Psoas muscle (tissue), 8 donors: ENCODE measurements around the gene LRRC4B. TPM values are rescaled to one million over a fixed set of nuclear protein-coding genes. Genes with fewer than 3 reads are reported as not detected.

Experiments
- ATAC-seq, 4 donors: fragments of 200-7000 bp; cut with Tn5 transposase; one replicate each; pipeline ENCODE4 v1.9.1; 2020; ENCODE audit warnings: moderate library complexity in 3 of 4, mild to moderate bottlenecking in 2 of 4
- DNase-seq, 2 donors: peaks; one replicate each; pipeline ENCODE4 v3.0.0-alpha.2; 2020
- H3K27ac ChIP-seq: fragments of 200-600 bp; one replicate; pipeline ENCODE4 v1.8.0; 2022
- H3K27me3 ChIP-seq, 3 donors: fragments of 200-600 bp in 1 of 3; one replicate each; pipeline versions ENCODE4 v1.6.1 to v1.8.0; 2013 to 2022; ENCODE audit warnings: low read length in 2 of 3, mild to moderate bottlenecking in 2 of 3, moderate library complexity in 1 of 3; ENCODE audit not compliant: insufficient read depth in 3 of 3
- H3K36me3 ChIP-seq, 2 donors: fragments of 200-600 bp in 1 of 2; one replicate each; pipeline versions ENCODE4 v1.6.1 to v1.8.0; 2013 to 2022; ENCODE audit warnings: low read depth in 1 of 2, mild to moderate bottlenecking in 1 of 2, moderate library complexity in 1 of 2; ENCODE audit not compliant: insufficient read depth in 1 of 2
- H3K4me1 ChIP-seq: fragments of 200-600 bp; one replicate; pipeline ENCODE4 v1.8.0; 2022
- H3K4me3 ChIP-seq: fragments of 200-600 bp; one replicate; pipeline ENCODE4 v1.8.0; 2022; ENCODE audit warnings: mild to moderate bottlenecking
- H3K9me3 ChIP-seq: fragments of 200-600 bp; one replicate; pipeline ENCODE4 v1.8.0; 2022
- WGBS, 3 donors: extraction: QIAGEN DNeasy Blood & Tissue Kit; methylation state at CpG; one replicate each; pipeline versions ENCODE4 v1.1.6 to v1.1.7; 2013; 5-methylcytosine and 5-hydroxymethylcytosine counted together
- intact Hi-C, 2 donors: fragments of 100-400 bp; cut with DNase I; formaldehyde crosslinking; loops; one replicate each; pipeline versions ENCODE4 v1.11.0 to v1.14.2; 2022
- polyA plus RNA-seq, 3 donors: library from polyadenylated mRNA; stranded (reverse); fragments of 200-250 nt; gene quantifications; one replicate each; pipeline ENCODE4 v1.2.3, GENCODE V29; 2013
- total RNA-seq, 4 donors: library from RNA; stranded (reverse); fragmentation: NEBNext Ultra II Directional in 2 of 4; extraction: Animal tissue kit (Norgen Biotek cat#: 25700) in 2 of 4; gene quantifications; one replicate each; pipeline versions ENCODE4 v1.2.1 to v1.2.4, GENCODE V29; 2021 to 2023
- TF ChIP-seq, protein P1 (sequence below): fragments of 200-600 bp; IDR thresholded peaks from one replicate; pipeline ENCODE4 v1.8.0; 2022; ENCODE audit warnings: antibody characterized with exemption
- donor health status: healthy with polysubstance abuse.
- donor health status: DM: no; HTN: no; CAD: no; lungs with moderate emphysema.
- donor health status: Bipolar disorder and iron deficiency.
- donor health status: healthy.
- donor health status: DM: yes; HTN: yes; CAD: no.
- donor health status: DM: no; HTN: no; CAD: no.
- donor health status: DM: no; HTN: no; CAD: no.
- donor health status: DM: yes; HTN: yes; CAD: no.

The LRRC4B gene
- total and polyA plus RNA-seq, 7 donors = 0.04 to 1.0 (median 0.32) TPM

DNA sequence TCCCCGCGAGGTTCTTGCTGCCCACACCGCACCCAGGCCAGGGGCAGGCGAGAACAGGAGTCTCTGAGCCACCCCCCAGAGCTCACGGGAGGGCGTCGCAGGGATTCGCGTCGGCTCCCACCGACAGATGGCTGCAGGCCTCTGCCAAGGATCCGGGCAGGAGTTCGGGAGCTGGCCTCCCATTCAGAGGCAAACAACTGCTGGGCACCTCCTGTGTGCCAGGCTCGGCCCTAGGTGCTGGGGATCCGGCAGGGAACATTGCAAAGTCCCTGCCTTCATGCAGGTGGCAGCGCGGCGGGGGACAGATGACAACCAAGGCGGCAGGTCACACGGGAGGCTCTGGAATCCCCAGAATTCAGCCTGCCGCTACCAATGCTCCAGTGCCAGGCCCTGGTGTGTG lies 25.3 kb downstream of the LRRC4B start:
- intact Hi-C loops = loop anchor here in 1 of 2 donors (10.0 kb wide), 1 partner anchor 242 kb away; no protein-coding TSS in a partner anchor
- H3K4me3 ChIP-seq = no peak overlapping the region
- DNase-seq = no peak
- 47 to 65% (median 62%) methylated on average over 21 of the region's 21 CpGs for WGBS, 3 donors
- H3K36me3 ChIP-seq = no peaks in the 10 kb centered on the region
- no peaks in the 10 kb centered on the region for H3K4me1 ChIP-seq
- H3K9me3 ChIP-seq = no peaks in the 10 kb centered on the region
- H3K27me3 ChIP-seq = peaks cover 0 to 1% (median 0%) of the 10 kb centered on the region in 3 donors
- no peak overlapping the region for H3K27ac ChIP-seq
- TF ChIP-seq, protein P1, sequence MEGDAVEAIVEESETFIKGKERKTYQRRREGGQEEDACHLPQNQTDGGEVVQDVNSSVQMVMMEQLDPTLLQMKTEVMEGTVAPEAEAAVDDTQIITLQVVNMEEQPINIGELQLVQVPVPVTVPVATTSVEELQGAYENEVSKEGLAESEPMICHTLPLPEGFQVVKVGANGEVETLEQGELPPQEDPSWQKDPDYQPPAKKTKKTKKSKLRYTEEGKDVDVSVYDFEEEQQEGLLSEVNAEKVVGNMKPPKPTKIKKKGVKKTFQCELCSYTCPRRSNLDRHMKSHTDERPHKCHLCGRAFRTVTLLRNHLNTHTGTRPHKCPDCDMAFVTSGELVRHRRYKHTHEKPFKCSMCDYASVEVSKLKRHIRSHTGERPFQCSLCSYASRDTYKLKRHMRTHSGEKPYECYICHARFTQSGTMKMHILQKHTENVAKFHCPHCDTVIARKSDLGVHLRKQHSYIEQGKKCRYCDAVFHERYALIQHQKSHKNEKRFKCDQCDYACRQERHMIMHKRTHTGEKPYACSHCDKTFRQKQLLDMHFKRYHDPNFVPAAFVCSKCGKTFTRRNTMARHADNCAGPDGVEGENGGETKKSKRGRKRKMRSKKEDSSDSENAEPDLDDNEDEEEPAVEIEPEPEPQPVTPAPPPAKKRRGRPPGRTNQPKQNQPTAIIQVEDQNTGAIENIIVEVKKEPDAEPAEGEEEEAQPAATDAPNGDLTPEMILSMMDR = no peak
- ATAC-seq = no peak

DNA sequence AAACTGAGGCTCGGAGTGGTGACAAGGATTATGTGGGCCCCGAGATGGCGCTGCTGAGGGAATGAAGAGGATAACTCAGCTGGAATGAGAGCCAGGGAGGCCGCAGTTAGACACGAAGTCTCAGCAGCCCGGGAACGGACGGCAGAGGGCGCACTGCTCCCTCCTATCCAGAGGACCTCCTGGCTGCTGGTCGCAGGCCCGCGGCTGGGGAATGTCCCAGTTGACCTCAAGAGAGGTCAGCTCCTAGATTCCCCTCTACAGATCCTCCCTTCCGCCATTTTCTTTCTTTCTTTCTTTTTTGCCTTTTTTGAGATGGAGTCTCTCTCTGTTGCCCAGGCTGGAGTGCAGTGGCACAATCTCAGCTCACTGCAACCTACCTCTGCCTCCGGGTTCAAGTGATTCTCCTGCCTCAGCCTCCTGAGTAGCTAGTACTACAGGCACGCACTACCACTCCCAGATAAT lies 30.4 kb downstream of the LRRC4B start:
- Histone ChIP-seq H3K27me3 (peaks cover 0 to 12% (median 0%) of the 10 kb centered on the region in 3 donors), H3K9me3 (no peaks in the 10 kb centered on the region), H3K4me3 (no peak overlapping the region), H3K27ac (no peak overlapping the region), H3K4me1 (no peaks in the 10 kb centered on the region), H3K36me3 (no peaks in the 10 kb centered on the region)
- WGBS, 3 donors = 16 to 21% (median 17%) methylated on average over 15 of the region's 15 CpGs
- peak; percentile 74 to 81 for DNase-seq
- TF ChIP-seq, protein P1 = peak; percentile 69
- peak; percentile 60 to 93 (median 84) for ATAC-seq
- intact Hi-C loops = loop anchor here in 1 of 2 donors (5.0 kb wide), 1 partner anchor 245 kb away; no protein-coding TSS in a partner anchor

DNA sequence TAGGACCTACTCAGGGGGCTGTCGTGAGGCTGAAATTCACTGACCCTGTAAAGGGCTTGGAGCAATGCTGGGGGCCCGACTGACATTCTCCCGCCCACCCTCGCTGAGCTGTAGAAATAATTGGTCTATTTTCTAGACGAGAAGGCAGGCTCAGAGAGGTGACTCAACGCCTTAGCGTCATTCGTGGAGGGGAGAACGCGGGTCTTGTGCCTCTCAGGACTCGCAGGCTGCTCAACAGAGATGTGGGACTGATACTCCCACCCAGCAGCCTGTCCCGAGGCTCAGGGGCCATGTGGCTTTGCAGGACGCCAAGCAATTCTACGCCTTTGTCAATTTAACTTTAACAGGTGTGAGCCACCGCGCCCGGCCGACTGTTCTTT lies 30.9 kb downstream of the LRRC4B start:
- H3K4me3 ChIP-seq = no peak overlapping the region
- ATAC-seq (peak in 1 of 4 donors; percentile 7), DNase-seq (no peak)
- no peaks in the 10 kb centered on the region for H3K9me3 ChIP-seq
- intact Hi-C loops = loop anchor here in 1 of 2 donors (5.0 kb wide), 1 partner anchor 245 kb away; no protein-coding TSS in a partner anchor
- H3K36me3 ChIP-seq = no peaks in the 10 kb centered on the region
- H3K27ac ChIP-seq = no peak overlapping the region
- peaks cover 0 to 17% (median 1%) of the 10 kb centered on the region in 3 donors for H3K27me3 ChIP-seq
- no peaks in the 10 kb centered on the region for H3K4me1 ChIP-seq
- TF ChIP-seq, protein P1 = no peak
- 31 to 60% (median 34%) methylated on average over 18 of the region's 18 CpGs for WGBS, 3 donors

DNA sequence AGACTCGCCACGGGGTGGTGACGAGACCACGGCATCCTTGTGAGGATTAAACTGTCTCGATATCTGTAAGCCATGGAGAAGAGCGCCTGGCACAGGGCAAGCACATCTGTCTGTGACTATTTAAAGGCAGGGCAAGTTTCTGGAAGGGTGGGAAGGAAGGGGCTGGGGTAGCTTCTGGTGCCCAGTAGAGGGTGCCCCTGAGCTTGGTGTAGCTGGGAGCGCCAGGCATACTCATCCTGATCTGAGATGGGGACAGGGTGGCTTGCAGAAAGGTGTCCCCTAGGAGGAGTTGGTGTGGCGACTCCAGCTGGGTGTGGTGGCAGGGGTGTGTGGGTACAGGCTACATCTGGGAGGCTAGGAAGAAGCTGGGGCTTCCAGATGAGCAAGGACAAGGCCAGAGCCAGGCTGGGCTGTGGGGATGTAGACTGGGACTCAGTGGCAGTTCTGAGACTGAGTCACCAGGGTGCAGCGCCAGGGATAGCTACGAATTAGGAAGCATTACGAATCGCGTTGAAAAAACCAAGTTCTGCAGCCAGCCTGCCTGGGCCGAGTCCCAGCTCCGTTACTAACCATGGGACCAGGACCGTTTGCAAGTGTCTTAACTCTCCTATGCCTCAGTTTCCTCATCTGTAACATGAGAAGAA lies 31.5 kb downstream of the LRRC4B start:
- no peak for ATAC-seq
- 40 to 63% (median 49%) methylated on average over 16 of the region's 16 CpGs for WGBS, 3 donors
- no peak overlapping the region for H3K27ac ChIP-seq
- H3K4me1 ChIP-seq = no peaks in the 10 kb centered on the region
- H3K27me3 ChIP-seq = peaks cover 0 to 19% (median 3%) of the 10 kb centered on the region in 3 donors
- H3K9me3 ChIP-seq = no peaks in the 10 kb centered on the region
- no peak overlapping the region for H3K4me3 ChIP-seq
- DNase-seq = no peak
- intact Hi-C loops = loop anchor here in 1 of 2 donors (5.0 kb wide), 1 partner anchor 246 kb away; no protein-coding TSS in a partner anchor
- no peaks in the 10 kb centered on the region for H3K36me3 ChIP-seq
- TF ChIP-seq, protein P1 = no peak
